Ovary (tissue), 9 donors: ENCODE results near the gene SRSF3. TPM values are rescaled to one million over a fixed set of nuclear protein-coding genes. Genes with fewer than 3 reads are reported as not detected.
"Not testable (repeated sequence)": the region's sequence is repeated elsewhere in the genome, so short reads cannot be mapped to it uniquely, and the experiment has no call there.

Experiments
- DNase-seq, 5 donors: peaks; one replicate each; pipeline ENCODE4 v3.0.0-alpha.2; 2019 to 2020
- H3K27ac ChIP-seq, 2 donors: fragments of 200-600 bp; one replicate each; pipeline versions ENCODE4 v1.5.1 to v1.8.0; 2019 to 2022
- H3K27me3 ChIP-seq: fragments of 200-600 bp; one replicate; pipeline ENCODE4 v1.8.0; 2022
- H3K36me3 ChIP-seq: fragments of 200-600 bp; sonication (generic); one replicate; pipeline ENCODE4 v1.5.1; 2019
- H3K4me1 ChIP-seq: one replicate; pipeline ENCODE4 v1.8.1; 2013; ENCODE audit warnings: mild to moderate bottlenecking, moderate library complexity; ENCODE audit not compliant: insufficient read depth
- H3K4me3 ChIP-seq: fragments of 200-600 bp; sonication (generic); one replicate; pipeline ENCODE4 v1.5.1; 2017
- H3K9me3 ChIP-seq, 2 donors: fragments of 200-600 bp in 1 of 2; sonication (generic) in 1 of 2; one replicate each; pipeline versions ENCODE4 v1.5.1 to v1.8.1; 2013 to 2019; ENCODE audit warnings: mild to moderate bottlenecking in 1 of 2, moderate library complexity in 1 of 2
- EP300 ChIP-seq: sonication (generic); formaldehyde crosslinking; IDR thresholded peaks from one replicate; pipeline ENCODE4 v1.6.1; 2017; ENCODE audit warnings: antibody characterized with exemption
- POLR2A ChIP-seq: fragments of 450-650 bp; IDR thresholded peaks from one replicate; pipeline ENCODE4 v1.6.1; 2017; ENCODE audit warnings: antibody characterized with exemption, mild to moderate bottlenecking, moderate library complexity
- WGBS, 3 donors: extraction: QIAGEN DNeasy Blood & Tissue Kit in 1 of 3; methylation state at CpG; one replicate each; pipeline versions ENCODE4 v1.1.5 to v1.1.7; 2013 to 2017; 5-methylcytosine and 5-hydroxymethylcytosine counted together
- intact Hi-C, 4 donors: fragments of 100-400 bp; cut with DNase I; formaldehyde crosslinking; loops; one replicate each; pipeline versions ENCODE4 v1.11.0 to v1.15.1; 2022 to 2023
- polyA plus RNA-seq, 2 donors: library from polyadenylated mRNA; stranded (reverse); fragments of 200-250 nt in 1 of 2; fragments of 350-450 nt in 1 of 2; fragmentation: Illumina TruSeq in 1 of 2; extraction: RNeasy Lipid Tissue Mini Kit (QIAGEN cat#74804) in 1 of 2; gene quantifications; one replicate each; pipeline ENCODE4 v1.2.3, GENCODE V29; 2013 to 2014
- total RNA-seq, 7 donors: library from RNA; depleted of rRNA in 2 of 7; stranded (reverse); fragments of >200 nt in 2 of 7; fragmentation: NEBNext Ultra II Directional in 3 of 7; extraction: Animal tissue kit (Norgen Biotek cat#: 25700) in 3 of 7; gene quantifications; one replicate each; pipeline versions ENCODE4 v1.1.0 to v1.2.4, GENCODE V29; 2016 to 2023
- TF ChIP-seq, protein P1 (sequence below), 3 donors: fragments of 450-650 bp in 2 of 3; fragments of 200-600 bp in 1 of 3; IDR thresholded peaks; one replicate each; pipeline versions ENCODE4 v1.5.1 to v1.8.0; 2016 to 2022; ENCODE audit warnings: antibody characterized with exemption in 3 of 3, mild to moderate bottlenecking in 1 of 3
- donor health status: DM: no; HTN: no; CAD: no; lungs with moderate emphysema.
- donor health status: DM: no; HTN: no; CAD: no.
- donor health status: Bipolar disorder and iron deficiency.
- donor health status: DM: yes; HTN: yes; CAD: no.
- donor health status: DM: no; HTN: no; CAD: no.
- donor health status: DM: yes; HTN: yes; CAD: no.

The SRSF3 gene
- total and polyA plus RNA-seq, 9 donors: 146 to 345 (median 279) TPM

DNA sequence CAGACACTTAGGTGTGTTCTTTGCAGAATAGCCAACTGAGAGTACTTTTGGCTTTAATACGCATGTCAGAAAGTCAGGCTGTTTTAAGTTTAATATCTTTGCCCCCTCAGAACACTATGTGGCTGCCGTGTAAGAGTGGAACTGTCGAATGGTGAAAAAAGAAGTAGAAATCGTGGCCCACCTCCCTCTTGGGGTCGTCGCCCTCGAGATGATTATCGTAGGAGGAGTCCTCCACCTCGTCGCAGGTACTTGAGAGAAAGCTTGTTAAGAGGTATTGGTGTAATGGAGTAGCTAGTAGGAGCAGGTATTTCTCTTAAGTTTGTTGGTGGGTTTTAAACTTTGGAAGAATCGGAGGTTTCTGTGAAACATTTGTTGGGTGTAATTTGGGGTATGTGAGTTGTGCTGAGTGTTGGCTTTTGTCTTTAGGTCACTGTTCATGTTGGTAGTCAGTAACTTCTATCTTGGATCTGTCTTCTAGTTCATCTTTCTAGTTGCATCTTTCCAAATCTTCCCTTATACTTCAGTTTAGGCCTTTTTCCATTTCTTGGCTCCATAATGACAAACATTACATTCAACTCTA is 4.7 kb downstream of the SRSF3 start:
- peak overlapping the region; percentile 32 for H3K4me3 ChIP-seq
- no peak overlapping the region for H3K27ac ChIP-seq
- no peaks in the 10 kb centered on the region for H3K9me3 ChIP-seq
- H3K36me3 ChIP-seq: no peaks in the 10 kb centered on the region
- H3K4me1 ChIP-seq: peaks cover 16% of the 10 kb centered on the region
- no peaks in the 10 kb centered on the region for H3K27me3 ChIP-seq
- intact Hi-C loops: loop anchor here in 2 of 4 donors (5.0 to 10.0 kb wide), 2 partner anchors 154 to 177 kb away; partner anchors contain the start of genes KCTD20 (in 1 of the 2) and PXT1 (in 1 of the 2)
- DNase-seq: peak in 2 of 5 donors; percentile 1 to 2
- WGBS, 3 donors: 26 to 32% (median 31%) methylated on average over 11 of the region's 11 CpGs
- TF ChIP-seq EP300: no peak
- TF ChIP-seq POLR2A: no peak
- TF ChIP-seq, protein P1, sequence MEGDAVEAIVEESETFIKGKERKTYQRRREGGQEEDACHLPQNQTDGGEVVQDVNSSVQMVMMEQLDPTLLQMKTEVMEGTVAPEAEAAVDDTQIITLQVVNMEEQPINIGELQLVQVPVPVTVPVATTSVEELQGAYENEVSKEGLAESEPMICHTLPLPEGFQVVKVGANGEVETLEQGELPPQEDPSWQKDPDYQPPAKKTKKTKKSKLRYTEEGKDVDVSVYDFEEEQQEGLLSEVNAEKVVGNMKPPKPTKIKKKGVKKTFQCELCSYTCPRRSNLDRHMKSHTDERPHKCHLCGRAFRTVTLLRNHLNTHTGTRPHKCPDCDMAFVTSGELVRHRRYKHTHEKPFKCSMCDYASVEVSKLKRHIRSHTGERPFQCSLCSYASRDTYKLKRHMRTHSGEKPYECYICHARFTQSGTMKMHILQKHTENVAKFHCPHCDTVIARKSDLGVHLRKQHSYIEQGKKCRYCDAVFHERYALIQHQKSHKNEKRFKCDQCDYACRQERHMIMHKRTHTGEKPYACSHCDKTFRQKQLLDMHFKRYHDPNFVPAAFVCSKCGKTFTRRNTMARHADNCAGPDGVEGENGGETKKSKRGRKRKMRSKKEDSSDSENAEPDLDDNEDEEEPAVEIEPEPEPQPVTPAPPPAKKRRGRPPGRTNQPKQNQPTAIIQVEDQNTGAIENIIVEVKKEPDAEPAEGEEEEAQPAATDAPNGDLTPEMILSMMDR (IDR thresholded peaks at IDR 0.05): no peak

DNA sequence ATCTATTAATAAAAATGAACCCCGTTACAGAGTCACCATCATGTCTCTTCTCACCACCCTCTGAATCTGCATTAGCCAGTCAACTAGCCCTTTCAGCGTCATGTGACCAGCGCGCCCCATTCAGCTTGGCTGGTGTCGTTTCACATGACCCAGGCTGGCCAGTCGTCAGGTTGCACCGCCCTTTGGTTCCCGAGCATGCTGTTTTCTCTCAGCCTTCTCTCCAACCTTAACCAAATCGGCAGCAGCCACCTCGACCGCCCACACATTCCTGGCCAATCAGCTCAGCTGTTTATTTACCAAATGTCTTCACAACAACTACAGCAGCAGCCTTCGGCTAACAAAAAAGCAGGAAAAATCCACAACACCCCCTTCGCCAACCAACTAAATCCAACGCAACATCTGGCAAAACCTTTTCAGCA is 5.6 kb downstream of the SRSF3 start:
- 28 to 35% (median 28%) methylated on average over 14 of the region's 14 CpGs for WGBS, 3 donors
- peaks cover 18% of the 10 kb centered on the region for H3K4me1 ChIP-seq
- H3K27me3 ChIP-seq: no peaks in the 10 kb centered on the region
- no peaks in the 10 kb centered on the region for H3K9me3 ChIP-seq
- no peaks in the 10 kb centered on the region for H3K36me3 ChIP-seq
- peak; percentile 33 to 63 (median 45) for DNase-seq
- intact Hi-C loops: loop anchor here in 2 of 4 donors (5.0 to 10.0 kb wide), 3 partner anchors 155 to 697 kb away; partner anchors contain the start of genes KCTD20 (in 1 of the 2) and PXT1 (in 1 of the 2)
- H3K27ac ChIP-seq: no peak overlapping the region
- H3K4me3 ChIP-seq: peak overlapping the region; percentile 20
- TF ChIP-seq, protein P1 (IDR thresholded peaks at IDR 0.05): no peak
- no peak for TF ChIP-seq EP300
- TF ChIP-seq POLR2A: no peak

DNA sequence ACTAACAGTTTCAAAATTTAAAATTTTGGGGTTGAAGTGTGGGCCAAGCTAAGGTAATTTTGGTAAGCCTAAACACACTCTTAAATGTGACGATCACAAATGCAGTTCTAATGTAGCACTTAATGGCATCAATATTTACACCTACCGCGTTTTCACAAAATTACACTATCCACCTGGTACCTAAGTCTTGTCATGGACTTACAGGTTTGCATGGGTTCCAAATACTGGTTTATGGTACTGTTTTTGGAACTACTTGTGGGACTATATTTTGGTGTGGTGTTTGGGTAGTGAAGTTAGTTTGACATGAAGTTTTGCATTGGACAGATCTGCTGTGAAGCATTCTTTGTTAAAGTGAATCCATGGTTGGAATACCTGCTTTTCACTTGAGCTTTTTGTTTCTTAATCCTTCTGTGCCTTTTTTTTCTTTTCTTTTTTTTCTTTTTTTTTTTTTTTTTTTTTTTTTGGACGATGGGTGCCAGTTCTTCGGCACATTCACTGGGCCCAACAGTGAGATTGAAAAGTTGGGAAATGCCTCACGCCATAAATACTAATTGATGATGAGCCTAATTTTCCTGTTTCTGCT is 6.5 kb downstream of the SRSF3 start:
- no peaks in the 10 kb centered on the region for H3K9me3 ChIP-seq
- intact Hi-C loops: loop anchor here in 1 of 4 donors (5.0 kb wide), 1 partner anchor 698 kb away; no protein-coding TSS in a partner anchor
- WGBS, 3 donors: 63 to 68% (median 64%) methylated on average over 6 of the region's 6 CpGs
- TF ChIP-seq POLR2A: no peak
- TF ChIP-seq, protein P1 (IDR thresholded peaks at IDR 0.05): no peak
- TF ChIP-seq EP300: no peak
- H3K4me3 ChIP-seq: no peak overlapping the region
- H3K27me3 ChIP-seq: no peaks in the 10 kb centered on the region
- peaks cover 18% of the 10 kb centered on the region for H3K4me1 ChIP-seq
- H3K36me3 ChIP-seq: no peaks in the 10 kb centered on the region
- no peak for DNase-seq
- H3K27ac ChIP-seq: no peak overlapping the region

DNA sequence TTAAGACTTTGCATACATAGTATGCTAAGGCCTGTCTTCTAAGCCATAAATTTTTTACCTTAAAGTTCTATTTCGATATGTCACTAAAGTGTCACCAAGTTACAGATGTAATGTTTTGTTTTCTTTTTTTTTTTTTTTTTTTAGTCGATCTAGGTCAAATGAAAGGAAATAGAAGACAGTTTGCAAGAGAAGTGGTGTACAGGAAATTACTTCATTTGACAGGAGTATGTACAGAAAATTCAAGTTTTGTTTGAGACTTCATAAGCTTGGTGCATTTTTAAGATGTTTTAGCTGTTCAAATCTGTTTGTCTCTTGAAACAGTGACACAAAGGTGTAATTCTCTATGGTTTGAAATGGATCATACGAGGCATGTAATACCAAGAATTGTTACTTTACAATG is 7.7 kb downstream of the SRSF3 start:
- H3K27me3 ChIP-seq, DNase-seq, H3K36me3 ChIP-seq, H3K9me3 ChIP-seq, H3K27ac ChIP-seq, H3K4me3 ChIP-seq: not testable (repeated sequence)
- WGBS, 3 donors: 56 to 60% (median 59%) methylated on average over 3 of the region's 3 CpGs
- peaks cover 22% of the 10 kb centered on the region for H3K4me1 ChIP-seq
- intact Hi-C loops: loop anchor here in 1 of 4 donors (5.0 kb wide), 1 partner anchor 700 kb away; no protein-coding TSS in a partner anchor
